GM23338 (cell line): ENCODE data around the gene MELTF. TPM values are rescaled to one million over a fixed set of nuclear protein-coding genes. Genes with fewer than 3 reads are reported as not detected.
A peak's percentile ranks its signal among the peaks of the same experiment; 100 is the strongest.

ENCODE experiments used
- ATAC-seq: fragments of 200-7000 bp; cut with Tn5 transposase; 3 replicates; pipeline ENCODE4 v1.9.1; 2020
- DNase-seq: peaks from one replicate; pipeline ENCODE4 v3.0.0-alpha.2; 2015; ENCODE audit warnings: low spot score
- H2AFZ ChIP-seq: fragments of 200-600 bp; sonication (generic); 2 replicates; pipeline ENCODE4 v1.8.0; 2016; ENCODE audit warnings: antibody characterized with exemption, mild to moderate bottlenecking, moderate library complexity
- H3F3A ChIP-seq: fragments of 200-600 bp; sonication (generic); replicated peaks from 2 replicates; pipeline ENCODE4 v1.8.0; 2017; ENCODE audit warnings: antibody characterized with exemption, mixed run types, low read depth
- H3K27ac ChIP-seq: fragments of 200-600 bp; sonication (generic); 2 replicates; pipeline ENCODE4 v1.6.1; 2016; ENCODE audit warnings: low read depth
- H3K27me3 ChIP-seq: fragments of 200-600 bp; sonication (generic); 2 replicates; pipeline ENCODE4 v1.8.0; 2016; ENCODE audit warnings: mild to moderate bottlenecking, mixed run types, moderate library complexity; ENCODE audit not compliant: insufficient read depth
- H3K36me3 ChIP-seq: fragments of 200-600 bp; sonication (generic); 2 replicates; pipeline ENCODE4 v1.8.0; 2016; ENCODE audit warnings: mild to moderate bottlenecking; ENCODE audit not compliant: insufficient read depth
- H3K4me1 ChIP-seq: fragments of 200-600 bp; sonication (generic); 2 replicates; pipeline ENCODE4 v1.8.0; 2016; ENCODE audit warnings: mild to moderate bottlenecking, moderate library complexity; ENCODE audit not compliant: insufficient read depth
- H3K4me2 ChIP-seq: fragments of 200-600 bp; sonication (generic); 2 replicates; pipeline ENCODE4 v1.7.1; 2017; ENCODE audit warnings: mixed run types
- H3K4me3 ChIP-seq: fragments of 200-600 bp; sonication (generic); 2 replicates; pipeline ENCODE4 v1.6.1; 2016; ENCODE audit warnings: mixed run types
- H3K79me2 ChIP-seq: fragments of 200-600 bp; sonication (generic); replicated peaks from 2 replicates; pipeline ENCODE4 v1.8.0; 2017; ENCODE audit warnings: mild to moderate bottlenecking; ENCODE audit not compliant: insufficient read depth
- H3K9me2 ChIP-seq: fragments of 200-600 bp; sonication (generic); 2 replicates; pipeline ENCODE4 v1.8.0; 2017; ENCODE audit not compliant: insufficient read depth
- H4K20me1 ChIP-seq: fragments of 200-600 bp; sonication (generic); replicated peaks from 2 replicates; pipeline ENCODE4 v1.8.0; 2017; ENCODE audit warnings: mild to moderate bottlenecking; ENCODE audit not compliant: insufficient read depth
- H3K27ac Mint-ChIP-seq: 2 replicates; pipeline ENCODE4 v1.8.0; 2020; ENCODE audit warnings: inconsistent platforms, mild to moderate bottlenecking, moderate library complexity, mixed read lengths
- H3K27me3 Mint-ChIP-seq: 3 replicates; pipeline ENCODE4 v1.8.0; 2022; ENCODE audit warnings: low read depth, mild to moderate bottlenecking, moderate library complexity, mixed read lengths, inconsistent platforms; ENCODE audit not compliant: insufficient read depth, poor library complexity
- H3K36me3 Mint-ChIP-seq: 3 replicates; pipeline ENCODE4 v1.8.0; 2021; ENCODE audit warnings: low read depth, mild to moderate bottlenecking, inconsistent platforms, moderate library complexity, mixed read lengths
- H3K4me1 Mint-ChIP-seq: 3 replicates; pipeline ENCODE4 v1.8.0; 2020; ENCODE audit warnings: mild to moderate bottlenecking, inconsistent platforms, mixed read lengths
- H3K4me3 Mint-ChIP-seq: 3 replicates; pipeline ENCODE4 v1.8.0; 2021; ENCODE audit warnings: moderate library complexity, mild to moderate bottlenecking, inconsistent platforms, mixed read lengths
- H3K9me3 Mint-ChIP-seq: 3 replicates; pipeline ENCODE4 v1.8.0; 2020; ENCODE audit warnings: moderate library complexity, mild to moderate bottlenecking, inconsistent platforms, mixed read lengths
- EZH2 ChIP-seq: fragments of 200-600 bp; sonication (generic); IDR thresholded peaks from one replicate; pipeline ENCODE4 v1.8.0; 2017; ENCODE audit warnings: antibody characterized with exemption, mild to moderate bottlenecking, low read depth; ENCODE audit not compliant: unreplicated experiment
- EZH2phosphoT487 ChIP-seq: fragments of 200-600 bp; sonication (generic); IDR thresholded peaks from one replicate; pipeline ENCODE4 v1.8.1; 2018; ENCODE audit warnings: antibody characterized with exemption; ENCODE audit not compliant: unreplicated experiment
- JUNB ChIP-seq: IDR thresholded peaks from one replicate; pipeline ENCODE4 v1.6.1; 2016; ENCODE audit warnings: antibody characterized with exemption; ENCODE audit not compliant: unreplicated experiment
- NANOG ChIP-seq: IDR thresholded peaks from 2 replicates; pipeline ENCODE4 v1.6.1; 2016; ENCODE audit warnings: antibody characterized with exemption, borderline replicate concordance
- POLR2AphosphoS5 ChIP-seq: IDR thresholded peaks from 2 replicates; pipeline ENCODE4 v1.6.1; 2016; ENCODE audit warnings: antibody characterized with exemption, low read depth
- ZNF114 ChIP-seq: fragments of 250-450 bp; sonication (Bioruptor Pico); IDR thresholded peaks from 2 replicates; pipeline ENCODE4 v1.5.0; 2020; ENCODE audit warnings: mild to moderate bottlenecking, moderate library complexity
- ZNF331 ChIP-seq: fragments of 250-450 bp; sonication (Bioruptor Pico); IDR thresholded peaks from 2 replicates; pipeline ENCODE4 v1.5.0; 2020; ENCODE audit warnings: low read depth, mild to moderate bottlenecking, moderate library complexity
- ZNF462 ChIP-seq: fragments of 250-450 bp; sonication (Bioruptor Pico); IDR thresholded peaks from 2 replicates; pipeline ENCODE4 v1.5.0; 2020; ENCODE audit warnings: mild to moderate bottlenecking, moderate library complexity
- polyA plus RNA-seq: library from polyadenylated mRNA; unstranded; fragments of >200 nt; fragmentation: Nextera tagmentation; extraction: Ambion mirVana; gene quantifications from 2 replicates; pipeline ENCODE4 v1.2.1, GENCODE V29; 2016
- total RNA-seq: library from RNA; depleted of rRNA; stranded (reverse); fragments of >200 nt; shearing (Covaris generic); gene quantifications from 2 replicates; pipeline ENCODE4 v1.2.3, GENCODE V29; 2014
- TF ChIP-seq, protein P1 (sequence below), 2 experiments: fragments of 200-600 bp in 1 of 2; sonication (generic) in 1 of 2; conservative IDR thresholded peaks; 2 replicates each; pipeline versions ENCODE4 v1.5.1 to v1.6.1; 2016 to 2017; ENCODE audit warnings: antibody characterized with exemption in 2 of 2, low read depth in 2 of 2, mild to moderate bottlenecking in 2 of 2, moderate library complexity in 1 of 2
- TF ChIP-seq, protein P2 (sequence below): IDR thresholded peaks from 2 replicates; pipeline ENCODE4 v1.6.1; 2016; ENCODE audit warnings: antibody characterized with exemption

Gene MELTF
- total and polyA plus RNA-seq, 2 experiments from 2014 or later: 1.4 to 5.2 TPM

- H3F3A ChIP-seq: no peaks in the 10 kb centered on the region
- H3K36me3 Mint-ChIP-seq: no peaks in the 10 kb centered on the region
- H3K4me3 ChIP-seq: no peak overlapping the region
- no peak overlapping the region for H3K27ac Mint-ChIP-seq
- no peak overlapping the region for H3K27ac ChIP-seq
- H3K79me2 ChIP-seq: no peaks in the 10 kb centered on the region
- TF ChIP-seq EZH2: no peak
- TF ChIP-seq EZH2phosphoT487: no peak
- TF ChIP-seq JUNB: no peak
- TF ChIP-seq ZNF331: no peak
- H2AFZ ChIP-seq: peak overlapping the region; percentile 23; the same call in 1 of the 2 replicates
- peaks cover 42% of the 10 kb centered on the region for H3K4me1 Mint-ChIP-seq
- no peaks in the 10 kb centered on the region for H3K9me2 ChIP-seq
- no peaks in the 10 kb centered on the region for H3K27me3 ChIP-seq
- H3K4me2 ChIP-seq: no peak overlapping the region; the same call in 1 of the 2 replicates
- H3K27me3 Mint-ChIP-seq: peaks cover 25% of the 10 kb centered on the region
- no peak for DNase-seq
- no peaks in the 10 kb centered on the region for H3K36me3 ChIP-seq
- no peak overlapping the region for H3K4me3 Mint-ChIP-seq
- no peaks in the 10 kb centered on the region for H3K9me3 Mint-ChIP-seq
- peaks cover 8% of the 10 kb centered on the region; the same call in 1 of the 2 replicates for H3K4me1 ChIP-seq
- no peak for ATAC-seq
- H4K20me1 ChIP-seq: no peaks in the 10 kb centered on the region
Measured at GRCh38 chr3:197021729-197022404, 7.8 kb downstream of the MELTF start.

- Mint-ChIP-seq H3K27ac (no peak overlapping the region), H3K27me3 (peaks cover 23% of the 10 kb centered on the region), H3K4me3 (no peak overlapping the region), H3K36me3 (no peaks in the 10 kb centered on the region), H3K4me1 (peaks cover 42% of the 10 kb centered on the region), H3K9me3 (no peaks in the 10 kb centered on the region)
- no peaks in the 10 kb centered on the region for H3K27me3 ChIP-seq
- no peaks in the 10 kb centered on the region for H3K36me3 ChIP-seq
- ATAC-seq (peak; percentile 72), DNase-seq (peak; percentile 63)
- no peaks in the 10 kb centered on the region for H3K79me2 ChIP-seq
- no peaks in the 10 kb centered on the region for H3F3A ChIP-seq
- peaks cover 8% of the 10 kb centered on the region; the same call in 1 of the 2 replicates for H3K4me1 ChIP-seq
- H4K20me1 ChIP-seq: no peaks in the 10 kb centered on the region
- H3K4me3 ChIP-seq: no peak overlapping the region
- H3K27ac ChIP-seq: no peak overlapping the region
- no peaks in the 10 kb centered on the region for H3K9me2 ChIP-seq
- no peak overlapping the region for H3K4me2 ChIP-seq
- H2AFZ ChIP-seq: no peak overlapping the region
- TF ChIP-seq EZH2phosphoT487 (no peak), POLR2AphosphoS5 (no peak), ZNF462 (CRISPR knock-in tag) (no peak), ZNF114 (CRISPR knock-in tag) (no peak), NANOG (no peak), JUNB (no peak)
- TF ChIP-seq, protein P1, sequence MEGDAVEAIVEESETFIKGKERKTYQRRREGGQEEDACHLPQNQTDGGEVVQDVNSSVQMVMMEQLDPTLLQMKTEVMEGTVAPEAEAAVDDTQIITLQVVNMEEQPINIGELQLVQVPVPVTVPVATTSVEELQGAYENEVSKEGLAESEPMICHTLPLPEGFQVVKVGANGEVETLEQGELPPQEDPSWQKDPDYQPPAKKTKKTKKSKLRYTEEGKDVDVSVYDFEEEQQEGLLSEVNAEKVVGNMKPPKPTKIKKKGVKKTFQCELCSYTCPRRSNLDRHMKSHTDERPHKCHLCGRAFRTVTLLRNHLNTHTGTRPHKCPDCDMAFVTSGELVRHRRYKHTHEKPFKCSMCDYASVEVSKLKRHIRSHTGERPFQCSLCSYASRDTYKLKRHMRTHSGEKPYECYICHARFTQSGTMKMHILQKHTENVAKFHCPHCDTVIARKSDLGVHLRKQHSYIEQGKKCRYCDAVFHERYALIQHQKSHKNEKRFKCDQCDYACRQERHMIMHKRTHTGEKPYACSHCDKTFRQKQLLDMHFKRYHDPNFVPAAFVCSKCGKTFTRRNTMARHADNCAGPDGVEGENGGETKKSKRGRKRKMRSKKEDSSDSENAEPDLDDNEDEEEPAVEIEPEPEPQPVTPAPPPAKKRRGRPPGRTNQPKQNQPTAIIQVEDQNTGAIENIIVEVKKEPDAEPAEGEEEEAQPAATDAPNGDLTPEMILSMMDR (conservative IDR thresholded peaks at IDR 0.05; ENCODE audit: low read depth in 2 of 2): no peak
- TF ChIP-seq, protein P2, sequence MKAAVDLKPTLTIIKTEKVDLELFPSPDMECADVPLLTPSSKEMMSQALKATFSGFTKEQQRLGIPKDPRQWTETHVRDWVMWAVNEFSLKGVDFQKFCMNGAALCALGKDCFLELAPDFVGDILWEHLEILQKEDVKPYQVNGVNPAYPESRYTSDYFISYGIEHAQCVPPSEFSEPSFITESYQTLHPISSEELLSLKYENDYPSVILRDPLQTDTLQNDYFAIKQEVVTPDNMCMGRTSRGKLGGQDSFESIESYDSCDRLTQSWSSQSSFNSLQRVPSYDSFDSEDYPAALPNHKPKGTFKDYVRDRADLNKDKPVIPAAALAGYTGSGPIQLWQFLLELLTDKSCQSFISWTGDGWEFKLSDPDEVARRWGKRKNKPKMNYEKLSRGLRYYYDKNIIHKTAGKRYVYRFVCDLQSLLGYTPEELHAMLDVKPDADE: no peak
Measured at GRCh38 chr3:197021231-197021630, 8.4 kb downstream of the MELTF start.
